GM18526 (cell line): ENCODE results near the gene COQ7.

Experiments
- POLR2A ChIP-seq: IDR thresholded peaks from 3 replicates; pipeline ENCODE4 v1.6.1; 2011; ENCODE audit not compliant: insufficient read length; ENCODE audit errors: extremely low read depth

Gene COQ7

DNA sequence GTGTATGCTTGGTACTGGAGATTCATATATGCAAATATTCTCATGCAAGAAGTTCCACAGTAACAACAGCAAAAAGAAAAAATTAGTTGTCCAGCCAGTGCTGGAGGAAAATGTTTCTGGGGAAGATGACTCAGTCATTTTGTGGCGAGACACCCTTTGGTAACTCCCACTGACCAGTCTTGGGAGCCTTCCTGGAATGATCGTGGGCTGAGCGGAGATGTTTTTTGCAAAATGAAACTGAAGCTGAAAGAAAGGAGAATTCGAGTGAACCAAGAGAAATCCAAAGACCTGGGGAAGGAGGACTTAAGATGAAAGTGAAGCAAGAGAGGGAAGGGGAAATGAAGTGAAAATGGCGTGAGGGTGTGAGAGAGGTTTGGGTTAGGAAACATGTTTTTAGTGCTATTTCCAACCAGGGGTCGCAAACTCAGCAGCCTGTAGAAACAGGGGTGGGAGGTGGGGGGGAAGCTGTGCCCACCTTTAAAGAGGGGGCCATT is 51.6 kb downstream of the COQ7 start:
- TF ChIP-seq POLR2A = no peak

- TF ChIP-seq POLR2A = no peak
Measured at GRCh38 chr16:19119564-19119963, 52.1 kb downstream of the COQ7 start.

DNA sequence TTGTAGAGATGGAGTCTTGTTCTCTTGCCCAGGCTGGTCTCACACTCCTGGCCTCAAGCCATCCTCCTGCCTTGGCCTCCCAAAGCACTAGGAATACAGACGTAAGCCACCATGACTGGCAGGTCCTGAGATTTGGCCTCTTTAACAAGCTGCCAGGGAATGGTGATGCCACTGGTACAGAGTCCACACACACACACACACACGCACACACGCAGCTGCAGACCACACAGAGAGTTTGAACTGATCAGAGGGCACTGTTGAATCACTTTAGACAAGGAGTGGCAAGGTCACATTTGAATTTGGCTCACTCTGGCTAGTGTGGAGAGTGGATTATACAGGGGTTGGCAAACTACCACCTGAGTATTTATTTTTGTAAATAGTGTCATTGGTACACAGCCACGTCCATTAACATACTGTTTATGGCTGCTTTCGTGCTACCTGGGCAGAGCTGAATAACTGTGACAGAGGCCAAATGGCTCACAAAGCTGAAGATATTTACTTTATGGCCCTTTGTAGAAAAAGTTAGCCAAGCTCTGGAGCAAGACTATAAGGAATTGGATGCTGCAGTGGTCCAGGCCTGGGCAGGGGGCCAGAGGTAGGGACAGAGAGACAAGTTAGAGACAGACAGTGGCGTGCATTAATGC is 56.2 kb downstream of the COQ7 start:
- no peak for TF ChIP-seq POLR2A

GRCh38 chr16:19126300-19126699 is 58.9 kb downstream of the COQ7 start:
- TF ChIP-seq POLR2A = no peak

- no peak for TF ChIP-seq POLR2A
Measured at GRCh38 chr16:19127205-19127604, 59.8 kb downstream of the COQ7 start.

- no peak for TF ChIP-seq POLR2A
Measured at GRCh38 chr16:19127674-19128131, 60.3 kb downstream of the COQ7 start.

- TF ChIP-seq POLR2A = no peak
Measured at GRCh38 chr16:19128454-19129200, 61.2 kb downstream of the COQ7 start.
